ENCODE measurements around the gene TRAF3IP1. TPM values are rescaled to one million over a fixed set of nuclear protein-coding genes. Genes with fewer than 3 reads are reported as not detected.

TRAF3IP1 gene
- total and polyA plus RNA-seq, 4 donors = 4.0 to 9.1 (median 4.6) TPM

DNA sequence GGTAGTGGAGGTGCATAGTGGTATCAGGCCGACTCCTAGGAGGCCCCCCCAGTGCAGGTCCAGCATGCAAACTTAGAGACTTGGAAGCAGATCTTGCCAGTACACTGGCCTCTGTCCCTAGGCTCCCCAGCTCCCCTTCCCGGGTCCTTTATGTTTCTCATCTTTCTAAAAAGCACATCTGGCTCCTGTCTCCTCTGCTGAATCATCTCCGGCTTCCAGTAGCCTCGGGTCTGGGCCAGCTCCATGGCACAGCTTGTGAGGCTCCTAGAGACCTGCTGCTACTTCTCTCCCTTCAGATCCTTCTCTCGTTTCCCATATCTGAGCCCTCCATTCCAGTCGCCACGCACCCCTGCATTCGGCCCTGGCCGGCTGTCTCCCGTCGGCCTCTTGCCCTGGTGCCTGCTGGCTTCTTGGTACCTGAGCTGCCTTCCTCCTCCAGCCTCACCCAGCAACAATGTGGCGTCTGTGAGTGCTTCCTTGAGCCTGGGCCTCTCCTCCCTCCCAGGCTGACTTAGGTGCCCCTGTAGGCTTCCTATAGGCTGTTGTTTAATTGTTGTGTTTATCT lies 6.6 kb downstream of the TRAF3IP1 start:
- DNase-seq (ENCODE audit: low spot score) = no peak
- WGBS = 98% methylated on average over 12 of the region's 12 CpGs
- H3K9ac ChIP-seq (ENCODE audit: low read depth in 1 of 2, low read length in 2 of 2) = no peak overlapping the region

DNA sequence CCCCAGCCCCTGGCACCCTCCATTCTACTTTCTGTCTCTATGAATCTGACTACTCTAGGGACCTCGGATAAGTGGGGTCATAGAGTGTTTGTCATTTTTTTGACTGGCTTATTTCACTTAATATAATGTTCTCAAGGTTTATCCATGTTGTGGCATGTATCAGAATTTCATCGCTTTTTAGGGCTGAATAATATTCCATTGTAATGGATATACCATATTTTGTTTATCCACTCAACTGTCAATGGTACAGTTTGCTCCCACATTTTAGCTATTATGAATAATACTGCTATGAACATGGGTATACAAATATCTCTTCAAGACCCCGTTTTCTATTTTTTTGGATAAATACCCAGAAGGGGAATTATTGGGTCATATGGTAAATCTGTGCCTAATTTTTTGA lies 7.4 kb downstream of the TRAF3IP1 start:
- TF ChIP-seq RXRA (IDR thresholded peaks at IDR 0.05) (no peak), EGR1 (IDR thresholded peaks at IDR 0.05; ENCODE audit: low read depth in 2 of 2) (no peak), JUND (IDR thresholded peaks at IDR 0.05) (no peak), GABPA (IDR thresholded peaks at IDR 0.05 in 1 of 2, conservative IDR thresholded peaks at IDR 0.05 in 1 of 2) (no peak), FOXA2 (IDR thresholded peaks at IDR 0.05) (no peak), FOXA1 (IDR thresholded peaks at IDR 0.05) (no peak), NR2F2 (IDR thresholded peaks at IDR 0.05) (no peak), RAD21 (IDR thresholded peaks at IDR 0.05) (no peak)
- TF ChIP-seq, protein P1, sequence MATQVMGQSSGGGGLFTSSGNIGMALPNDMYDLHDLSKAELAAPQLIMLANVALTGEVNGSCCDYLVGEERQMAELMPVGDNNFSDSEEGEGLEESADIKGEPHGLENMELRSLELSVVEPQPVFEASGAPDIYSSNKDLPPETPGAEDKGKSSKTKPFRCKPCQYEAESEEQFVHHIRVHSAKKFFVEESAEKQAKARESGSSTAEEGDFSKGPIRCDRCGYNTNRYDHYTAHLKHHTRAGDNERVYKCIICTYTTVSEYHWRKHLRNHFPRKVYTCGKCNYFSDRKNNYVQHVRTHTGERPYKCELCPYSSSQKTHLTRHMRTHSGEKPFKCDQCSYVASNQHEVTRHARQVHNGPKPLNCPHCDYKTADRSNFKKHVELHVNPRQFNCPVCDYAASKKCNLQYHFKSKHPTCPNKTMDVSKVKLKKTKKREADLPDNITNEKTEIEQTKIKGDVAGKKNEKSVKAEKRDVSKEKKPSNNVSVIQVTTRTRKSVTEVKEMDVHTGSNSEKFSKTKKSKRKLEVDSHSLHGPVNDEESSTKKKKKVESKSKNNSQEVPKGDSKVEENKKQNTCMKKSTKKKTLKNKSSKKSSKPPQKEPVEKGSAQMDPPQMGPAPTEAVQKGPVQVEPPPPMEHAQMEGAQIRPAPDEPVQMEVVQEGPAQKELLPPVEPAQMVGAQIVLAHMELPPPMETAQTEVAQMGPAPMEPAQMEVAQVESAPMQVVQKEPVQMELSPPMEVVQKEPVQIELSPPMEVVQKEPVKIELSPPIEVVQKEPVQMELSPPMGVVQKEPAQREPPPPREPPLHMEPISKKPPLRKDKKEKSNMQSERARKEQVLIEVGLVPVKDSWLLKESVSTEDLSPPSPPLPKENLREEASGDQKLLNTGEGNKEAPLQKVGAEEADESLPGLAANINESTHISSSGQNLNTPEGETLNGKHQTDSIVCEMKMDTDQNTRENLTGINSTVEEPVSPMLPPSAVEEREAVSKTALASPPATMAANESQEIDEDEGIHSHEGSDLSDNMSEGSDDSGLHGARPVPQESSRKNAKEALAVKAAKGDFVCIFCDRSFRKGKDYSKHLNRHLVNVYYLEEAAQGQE (IDR thresholded peaks at IDR 0.05) = no peak
- TF ChIP-seq, protein P2, sequence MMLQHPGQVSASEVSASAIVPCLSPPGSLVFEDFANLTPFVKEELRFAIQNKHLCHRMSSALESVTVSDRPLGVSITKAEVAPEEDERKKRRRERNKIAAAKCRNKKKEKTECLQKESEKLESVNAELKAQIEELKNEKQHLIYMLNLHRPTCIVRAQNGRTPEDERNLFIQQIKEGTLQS (IDR thresholded peaks at IDR 0.05) = no peak
- 99% methylated on average over 3 of the region's 3 CpGs for WGBS
- Histone ChIP-seq H3K4me1 (ENCODE audit: control insufficient read depth in 4 of 4, insufficient read depth in 4 of 4, low read length in 3 of 4) (no peaks in the 10 kb centered on the region), H3K9ac (ENCODE audit: low read depth in 1 of 2, low read length in 2 of 2) (no peak overlapping the region), H3K4me3 (ENCODE audit: low read depth in 1 of 3, low read length in 3 of 3) (no peak overlapping the region), H3K36me3 (ENCODE audit: control insufficient read depth in 4 of 4, insufficient read depth in 3 of 4, low read depth in 1 of 4, low read length in 3 of 4) (peaks cover 4 to 22% (median 10%) of the 10 kb centered on the region in 4 donors), H3K27ac (ENCODE audit: low read depth in 1 of 2, low read length in 2 of 2) (no peak overlapping the region), H3K27me3 (ENCODE audit: control insufficient read depth in 4 of 4, insufficient read depth in 4 of 4, low read length in 3 of 4) (no peaks in the 10 kb centered on the region), H3K9me3 (ENCODE audit: control insufficient read depth in 4 of 4, low read length in 3 of 4) (no peaks in the 10 kb centered on the region)
- no peak for DNase-seq (ENCODE audit: low spot score)

More for the DNA sequence above, 6.6 kb downstream of the TRAF3IP1 start:
- no peaks in the 10 kb centered on the region for H3K9me3 ChIP-seq (ENCODE audit: control insufficient read depth in 4 of 4, low read length in 3 of 4)
- no peaks in the 10 kb centered on the region for H3K27me3 ChIP-seq (ENCODE audit: control insufficient read depth in 4 of 4, insufficient read depth in 4 of 4, low read length in 3 of 4)
- no peak for TF ChIP-seq RXRA (IDR thresholded peaks at IDR 0.05)
- TF ChIP-seq, protein P2 (IDR thresholded peaks at IDR 0.05) = no peak
- TF ChIP-seq FOXA1 (IDR thresholded peaks at IDR 0.05) = no peak
- no peak for TF ChIP-seq YY1 (IDR thresholded peaks at IDR 0.05)
- TF ChIP-seq JUND (IDR thresholded peaks at IDR 0.05) = no peak
- TF ChIP-seq HNF4G (IDR thresholded peaks at IDR 0.05) = no peak
- TF ChIP-seq, protein P3, sequence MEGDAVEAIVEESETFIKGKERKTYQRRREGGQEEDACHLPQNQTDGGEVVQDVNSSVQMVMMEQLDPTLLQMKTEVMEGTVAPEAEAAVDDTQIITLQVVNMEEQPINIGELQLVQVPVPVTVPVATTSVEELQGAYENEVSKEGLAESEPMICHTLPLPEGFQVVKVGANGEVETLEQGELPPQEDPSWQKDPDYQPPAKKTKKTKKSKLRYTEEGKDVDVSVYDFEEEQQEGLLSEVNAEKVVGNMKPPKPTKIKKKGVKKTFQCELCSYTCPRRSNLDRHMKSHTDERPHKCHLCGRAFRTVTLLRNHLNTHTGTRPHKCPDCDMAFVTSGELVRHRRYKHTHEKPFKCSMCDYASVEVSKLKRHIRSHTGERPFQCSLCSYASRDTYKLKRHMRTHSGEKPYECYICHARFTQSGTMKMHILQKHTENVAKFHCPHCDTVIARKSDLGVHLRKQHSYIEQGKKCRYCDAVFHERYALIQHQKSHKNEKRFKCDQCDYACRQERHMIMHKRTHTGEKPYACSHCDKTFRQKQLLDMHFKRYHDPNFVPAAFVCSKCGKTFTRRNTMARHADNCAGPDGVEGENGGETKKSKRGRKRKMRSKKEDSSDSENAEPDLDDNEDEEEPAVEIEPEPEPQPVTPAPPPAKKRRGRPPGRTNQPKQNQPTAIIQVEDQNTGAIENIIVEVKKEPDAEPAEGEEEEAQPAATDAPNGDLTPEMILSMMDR (IDR thresholded peaks at IDR 0.05; ENCODE audit: low read depth, low read length, missing input control) = no peak
- TF ChIP-seq EGR1 (IDR thresholded peaks at IDR 0.05; ENCODE audit: low read depth in 2 of 2) = no peak
- TF ChIP-seq, protein P4, sequence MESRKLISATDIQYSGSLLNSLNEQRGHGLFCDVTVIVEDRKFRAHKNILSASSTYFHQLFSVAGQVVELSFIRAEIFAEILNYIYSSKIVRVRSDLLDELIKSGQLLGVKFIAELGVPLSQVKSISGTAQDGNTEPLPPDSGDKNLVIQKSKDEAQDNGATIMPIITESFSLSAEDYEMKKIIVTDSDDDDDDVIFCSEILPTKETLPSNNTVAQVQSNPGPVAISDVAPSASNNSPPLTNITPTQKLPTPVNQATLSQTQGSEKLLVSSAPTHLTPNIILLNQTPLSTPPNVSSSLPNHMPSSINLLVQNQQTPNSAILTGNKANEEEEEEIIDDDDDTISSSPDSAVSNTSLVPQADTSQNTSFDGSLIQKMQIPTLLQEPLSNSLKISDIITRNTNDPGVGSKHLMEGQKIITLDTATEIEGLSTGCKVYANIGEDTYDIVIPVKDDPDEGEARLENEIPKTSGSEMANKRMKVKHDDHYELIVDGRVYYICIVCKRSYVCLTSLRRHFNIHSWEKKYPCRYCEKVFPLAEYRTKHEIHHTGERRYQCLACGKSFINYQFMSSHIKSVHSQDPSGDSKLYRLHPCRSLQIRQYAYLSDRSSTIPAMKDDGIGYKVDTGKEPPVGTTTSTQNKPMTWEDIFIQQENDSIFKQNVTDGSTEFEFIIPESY (IDR thresholded peaks at IDR 0.05) = no peak
- TF ChIP-seq GABPA (IDR thresholded peaks at IDR 0.05 in 1 of 2, conservative IDR thresholded peaks at IDR 0.05 in 1 of 2) = no peak
- no peak for TF ChIP-seq NR2F2 (IDR thresholded peaks at IDR 0.05)
- TF ChIP-seq, protein P5, sequence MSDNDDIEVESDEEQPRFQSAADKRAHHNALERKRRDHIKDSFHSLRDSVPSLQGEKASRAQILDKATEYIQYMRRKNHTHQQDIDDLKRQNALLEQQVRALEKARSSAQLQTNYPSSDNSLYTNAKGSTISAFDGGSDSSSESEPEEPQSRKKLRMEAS (IDR thresholded peaks at IDR 0.05) = no peak
- TF ChIP-seq RAD21 (IDR thresholded peaks at IDR 0.05) = no peak
- no peak for TF ChIP-seq TAF1 (conservative IDR thresholded peaks at IDR 0.05)
- TF ChIP-seq HNF4A (conservative IDR thresholded peaks at IDR 0.05) = no peak
- peaks cover 0 to 2% (median 0%) of the 10 kb centered on the region in 4 donors for H3K4me1 ChIP-seq (ENCODE audit: control insufficient read depth in 4 of 4, insufficient read depth in 4 of 4, low read length in 3 of 4)
- no peak overlapping the region for H3K27ac ChIP-seq (ENCODE audit: low read depth in 1 of 2, low read length in 2 of 2)
- no peak overlapping the region for H3K4me3 ChIP-seq (ENCODE audit: low read depth in 1 of 3, low read length in 3 of 3)
- H3K36me3 ChIP-seq (ENCODE audit: control insufficient read depth in 4 of 4, insufficient read depth in 3 of 4, low read depth in 1 of 4, low read length in 3 of 4) = peaks cover 4 to 22% (median 10%) of the 10 kb centered on the region in 4 donors

Measured in liver (tissue), 9 donors.